IPS DF 4.7 (cell line): ENCODE results near the gene ADM2.

Experiments
- DNase-seq: peaks from one replicate; pipeline ENCODE4 v3.0.0-alpha.2; 2013; ENCODE audit warnings: low spot score; ENCODE audit errors: extremely low read depth

Gene ADM2

DNA sequence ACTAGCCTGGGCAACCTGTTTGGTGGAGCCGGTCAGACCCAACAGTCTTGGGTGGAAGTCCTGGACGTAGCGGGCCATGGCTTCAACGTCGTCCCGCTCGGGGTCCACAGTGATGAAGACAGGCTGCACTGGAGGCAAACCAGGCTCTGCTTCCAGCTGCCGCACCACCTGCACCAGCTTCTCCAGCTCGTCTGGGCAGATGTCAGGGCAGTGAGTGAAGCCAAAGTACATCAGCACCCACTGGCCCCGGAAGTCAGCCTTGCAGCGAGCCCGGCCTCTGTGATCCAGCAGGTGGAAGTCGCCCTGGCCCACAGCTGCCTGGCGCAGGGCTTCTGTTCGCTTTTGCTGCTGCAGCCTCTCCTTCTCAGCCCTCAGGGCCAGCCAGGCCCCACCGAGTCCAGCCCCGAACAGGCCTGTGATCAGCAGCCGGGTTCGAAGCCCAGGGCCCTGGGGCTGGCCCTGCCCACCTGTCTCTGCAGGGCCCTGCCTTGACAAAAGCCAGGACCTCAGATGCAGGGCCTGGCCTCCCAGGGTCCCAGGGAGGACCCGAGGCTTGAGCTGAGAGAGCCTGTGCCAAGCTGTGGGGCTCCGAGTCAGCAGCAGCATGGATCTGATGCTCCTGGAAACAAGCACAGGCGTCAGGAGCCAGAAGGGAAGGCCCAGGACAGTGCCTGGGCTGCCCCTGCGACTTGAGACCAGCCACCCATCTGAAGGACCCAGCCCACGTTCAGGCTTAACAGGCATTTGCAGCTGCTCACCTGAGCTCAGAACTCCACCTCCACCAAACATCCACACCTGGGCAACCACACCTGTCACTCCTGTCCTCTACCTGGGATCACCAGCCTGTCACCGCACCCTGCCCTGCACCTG, 42.7 kb downstream of the ADM2 start:
- DNase-seq = no peak

GRCh38 chr22:50524676-50525103, 43.3 kb downstream of the ADM2 start:
- DNase-seq = no peak

- DNase-seq = no peak
Measured at GRCh38 chr22:50525104-50525857, 43.9 kb downstream of the ADM2 start, which contains the start of gene SCO2. Gene SCO2, minus strand, starts transcription at chr22:50525598. Its CDS starts 1,187 bp downstream, at chr22:50524411.

- DNase-seq = no peak
Measured at GRCh38 chr22:50525858-50526107, 44.4 kb downstream of the ADM2 start.

DNA sequence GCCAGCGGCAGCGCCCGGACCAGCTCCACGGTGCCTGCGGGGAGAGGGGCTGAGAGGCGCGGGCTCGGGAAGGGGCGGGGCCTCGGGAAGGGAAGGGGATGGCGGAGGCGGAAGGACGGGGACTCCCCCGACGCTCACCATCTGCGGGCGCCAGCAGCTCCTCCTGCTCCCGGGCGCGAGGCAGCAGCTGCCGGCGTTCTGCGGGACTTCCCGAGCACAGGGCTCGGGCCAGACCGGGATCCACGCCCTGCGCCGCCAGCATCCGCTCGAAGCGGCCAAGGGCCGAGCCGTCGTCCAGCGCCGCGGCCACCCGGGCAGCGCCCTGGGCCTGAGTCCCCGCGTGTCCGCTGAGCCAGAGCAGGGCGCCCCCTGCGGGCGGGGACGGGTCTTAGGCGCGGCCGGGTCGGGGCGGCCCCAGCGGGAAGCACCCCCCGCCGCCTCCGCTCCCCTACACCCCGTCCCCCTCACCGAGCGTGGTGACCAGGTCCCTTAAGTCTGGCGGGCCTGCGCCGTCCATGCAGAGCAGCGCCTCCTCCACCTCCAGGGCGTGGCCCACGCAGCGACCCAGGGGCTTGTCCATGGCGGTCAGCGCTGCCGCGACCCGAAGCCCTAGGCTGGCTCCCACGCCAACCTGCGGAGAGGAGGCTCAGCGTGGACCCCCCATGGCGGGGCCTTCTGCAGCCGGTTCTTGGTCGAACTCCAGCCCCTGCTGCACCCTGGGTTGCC, 44.9 kb downstream of the ADM2 start:
- DNase-seq = no peak

GRCh38 chr22:50526834-50527801, 45.8 kb downstream of the ADM2 start:
- DNase-seq = no peak

DNA sequence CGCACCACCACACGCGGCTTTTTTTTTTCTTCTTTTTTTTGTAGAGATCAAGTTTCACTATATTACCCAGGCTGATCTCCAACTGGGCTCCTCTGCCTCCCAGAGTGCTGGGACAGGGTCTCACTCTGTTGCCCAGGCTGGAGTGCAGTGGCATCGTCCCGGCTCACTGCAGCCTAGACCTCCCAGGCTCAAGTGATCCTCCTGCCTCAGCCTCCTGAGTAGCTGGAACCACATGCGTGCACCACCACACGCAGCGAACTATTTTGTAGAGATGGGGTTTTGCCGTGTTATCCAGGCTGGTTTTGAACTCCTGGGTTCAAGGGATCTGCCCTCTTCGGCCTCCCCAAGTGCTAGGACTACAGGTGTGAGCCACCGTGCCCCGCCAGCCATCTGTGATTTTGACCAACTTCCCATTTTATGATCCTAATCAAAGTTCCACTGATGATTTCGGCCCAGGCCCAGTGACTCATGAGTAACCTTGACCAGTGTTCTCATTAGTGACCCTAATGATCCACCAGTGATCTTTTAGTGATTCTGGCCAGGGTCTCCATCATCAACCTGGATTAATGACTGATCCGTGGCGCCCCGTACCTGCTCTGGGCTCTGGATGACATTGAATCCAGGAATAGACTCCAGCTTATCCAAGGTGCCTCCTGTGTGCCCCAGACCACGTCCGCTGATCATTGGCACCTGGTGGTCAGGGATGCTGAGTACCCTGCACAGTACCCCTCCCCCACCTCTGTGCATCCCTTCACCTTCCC, 46.8 kb downstream of the ADM2 start:
- no peak for DNase-seq

- no peak for DNase-seq
Measured at GRCh38 chr22:50528682-50529415, 47.5 kb downstream of the ADM2 start.

DNA sequence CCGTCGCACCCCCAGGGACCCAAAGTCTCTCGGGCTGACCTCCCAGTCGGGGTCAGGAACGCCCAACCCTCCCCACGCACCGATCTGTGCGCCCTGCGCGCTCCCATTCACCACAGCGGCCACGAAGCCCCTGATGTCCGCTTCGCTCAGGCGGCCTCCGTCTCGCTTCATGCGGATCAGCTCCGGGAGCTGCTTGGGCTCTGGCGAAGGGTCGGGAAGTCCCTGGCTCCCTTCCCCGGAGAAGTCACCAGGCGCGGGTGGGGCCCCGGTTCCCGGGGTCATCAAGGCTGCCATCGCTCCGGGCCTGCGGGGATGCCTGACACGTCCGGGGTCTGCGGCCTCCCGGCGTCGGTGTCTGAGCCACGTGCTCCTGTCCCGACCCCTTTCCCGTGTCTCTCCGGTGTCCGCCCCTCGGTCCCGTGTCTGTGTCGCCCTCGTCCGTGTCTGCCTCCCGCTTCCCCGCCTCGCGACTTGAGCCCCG, 48.1 kb downstream of the ADM2 start:
- DNase-seq = no peak

DNA sequence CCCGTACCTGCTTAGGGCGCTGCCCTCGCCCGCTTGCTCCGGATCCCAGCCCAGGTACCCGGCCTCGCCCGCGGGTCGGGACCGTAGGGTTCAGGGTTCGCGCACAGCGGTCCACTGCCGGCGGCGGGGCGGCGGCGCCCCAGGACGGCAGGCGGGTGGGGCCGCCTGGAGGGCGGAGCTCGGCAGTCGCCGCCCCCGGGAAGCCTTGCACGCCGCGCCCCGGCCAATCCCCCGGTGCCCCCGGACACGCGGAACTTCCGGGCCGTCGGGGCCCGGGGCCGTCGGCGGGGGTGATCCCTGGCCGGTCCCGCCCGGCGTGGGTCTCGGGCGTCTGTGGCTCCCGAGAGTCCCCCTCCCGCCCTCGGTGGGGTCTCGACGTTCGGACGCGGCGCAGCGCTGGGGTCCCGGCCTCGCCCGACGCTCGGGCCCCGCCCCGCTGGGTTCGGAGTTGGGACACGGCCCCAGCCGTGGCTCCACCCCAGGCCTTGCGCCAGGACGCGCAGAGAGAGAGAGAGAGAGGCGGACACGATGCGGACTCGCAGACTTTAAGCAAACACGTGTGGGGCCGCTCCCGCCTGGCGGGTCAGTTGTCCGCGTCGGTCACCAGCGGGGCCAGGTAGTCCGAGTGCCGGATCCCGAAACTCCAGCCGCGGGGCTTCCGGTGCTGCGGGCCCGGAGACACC, 48.7 kb downstream of the ADM2 start, which contains the start of gene TYMP:
TSS of gene TYMP (minus strand) at position 116 of the 683 bp plus-strand sequence. CDS start 303 bp downstream, outside the sequence.
- DNase-seq = no peak

- no peak for DNase-seq
Measured at GRCh38 chr22:50530580-50530876, 49.2 kb downstream of the ADM2 start.

DNA sequence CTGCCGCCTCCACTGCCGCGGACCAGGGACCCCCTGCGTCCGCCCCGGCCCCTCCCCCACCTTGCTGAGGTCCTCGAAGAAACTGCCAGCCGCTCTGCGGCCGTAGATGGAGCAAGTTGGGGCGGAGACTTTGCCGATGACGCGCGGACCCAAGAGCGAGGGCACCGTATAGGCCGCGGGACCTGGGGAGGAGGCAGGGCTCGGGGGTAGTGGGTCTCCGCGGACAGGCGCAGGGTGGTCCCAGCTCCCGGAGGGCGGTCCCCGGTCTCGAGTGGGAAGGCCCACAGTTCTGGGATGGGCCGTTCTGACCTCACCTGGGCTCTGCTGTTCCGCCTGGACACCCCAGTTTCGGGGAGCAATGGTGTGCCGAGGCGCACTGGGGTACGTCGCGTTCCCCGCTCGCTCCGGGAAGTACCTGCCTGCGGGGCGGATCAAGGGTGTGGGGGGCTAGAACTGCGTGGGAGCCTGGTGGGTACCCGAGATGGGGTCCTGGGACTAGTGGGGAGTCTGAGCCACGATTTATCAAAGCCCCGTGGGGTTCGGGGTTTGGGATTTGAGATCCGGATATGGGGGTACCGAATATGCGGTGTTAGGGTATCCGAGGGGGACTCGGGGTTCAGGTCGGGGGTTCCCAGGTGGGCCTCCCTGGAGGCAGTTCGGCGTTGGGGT, 49.7 kb downstream of the ADM2 start:
- no peak for DNase-seq

GRCh38 chr22:50531546-50531961, 50.2 kb downstream of the ADM2 start:
- DNase-seq = no peak

DNA sequence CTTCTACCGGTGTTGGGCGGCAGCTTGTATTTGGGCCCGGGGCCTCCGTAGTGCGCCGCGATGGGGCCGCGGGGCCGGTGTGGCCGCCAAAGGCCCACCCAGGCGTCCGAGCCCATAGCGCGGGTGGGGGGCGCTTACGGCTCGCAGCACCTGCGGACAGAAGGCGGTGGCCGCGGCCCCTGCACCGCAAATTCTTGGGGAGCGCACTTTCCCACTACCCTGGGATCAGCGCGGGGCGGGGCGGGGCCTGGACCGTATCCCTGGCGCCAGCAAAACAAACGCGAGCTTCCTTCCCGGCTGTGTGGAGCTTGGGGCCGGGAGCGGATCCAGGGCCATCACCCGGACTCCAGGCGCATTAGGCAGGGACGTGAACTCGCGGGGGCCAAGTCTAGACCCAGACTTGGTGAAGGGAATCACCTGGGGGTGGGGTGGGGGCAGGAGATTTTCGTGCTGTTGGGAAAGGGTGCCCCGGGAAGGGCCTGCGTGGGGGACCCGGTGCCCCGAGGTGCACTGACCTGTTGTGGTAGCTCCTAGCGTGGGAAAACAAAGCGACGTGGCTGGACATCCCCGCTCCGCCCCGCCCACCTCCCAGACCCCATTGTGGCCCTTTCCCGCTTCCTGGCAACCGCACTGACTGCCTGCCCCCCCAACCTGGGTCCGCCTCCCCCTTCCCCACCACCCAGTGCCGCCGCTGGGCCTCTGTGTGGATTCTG, 50.8 kb downstream of the ADM2 start:
- no peak for DNase-seq

DNA sequence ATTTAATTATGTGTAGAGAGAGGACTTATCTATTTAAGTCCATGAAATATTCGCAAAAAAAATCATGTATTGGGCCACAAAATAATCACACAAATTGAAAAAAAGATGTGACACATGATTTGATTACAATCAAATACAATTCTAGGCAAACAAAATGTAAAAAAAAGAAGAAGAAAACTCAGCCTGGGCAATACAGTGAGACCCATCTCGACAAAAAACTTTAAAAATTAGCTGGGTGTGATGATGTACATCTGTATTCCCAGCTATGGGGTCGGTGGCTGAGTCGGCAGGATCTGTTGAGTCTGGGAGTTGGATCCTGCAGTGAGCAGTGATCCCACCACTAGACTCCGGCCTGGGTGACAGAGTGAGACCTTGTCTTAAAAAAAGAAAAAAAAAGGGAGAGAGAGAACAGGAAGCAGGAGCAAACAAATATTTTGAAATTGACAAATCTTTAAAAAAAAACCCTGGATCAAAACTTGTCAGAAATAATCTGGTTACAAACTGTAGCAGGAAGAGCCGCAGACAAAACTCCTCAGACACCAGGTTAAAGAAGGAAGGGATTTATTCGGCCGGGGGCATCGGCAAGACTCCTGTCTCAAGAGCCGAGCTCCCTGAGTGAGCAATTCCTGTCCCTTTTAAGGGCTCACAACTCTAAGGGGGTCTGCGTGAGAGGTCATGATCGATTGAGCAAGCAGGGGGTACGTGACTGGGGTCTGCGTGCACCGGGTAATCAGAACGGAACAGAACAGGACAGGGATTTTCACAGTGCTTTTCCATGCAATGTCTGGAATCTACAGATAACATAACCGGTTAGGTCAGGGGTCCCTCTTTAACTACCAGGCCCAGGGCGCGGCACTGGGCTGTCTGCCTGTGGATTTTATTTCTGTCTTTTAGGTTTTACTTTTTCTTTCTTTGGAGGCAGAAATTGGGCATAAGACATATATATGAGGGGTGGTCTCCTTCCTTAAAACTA, 51.8 kb downstream of the ADM2 start:
- no peak for DNase-seq
